ENCODE measurements around the gene METTL25.

Gene METTL25

GRCh38 chr12:82517808-82518207 is 159.5 kb downstream of the METTL25 start:
- FAIRE-seq, result no peak

GRCh38 chr12:82519510-82519909 is 161.2 kb downstream of the METTL25 start:
- DNase-seq (ENCODE audit: extremely low spot score, insufficient read length, low read depth) (no peak), FAIRE-seq (no peak)

More at GRCh38 chr12:82517808-82518207, 159.5 kb downstream of the METTL25 start:
- DNase-seq (ENCODE audit: extremely low spot score, insufficient read length, low read depth), result no peak

DNA sequence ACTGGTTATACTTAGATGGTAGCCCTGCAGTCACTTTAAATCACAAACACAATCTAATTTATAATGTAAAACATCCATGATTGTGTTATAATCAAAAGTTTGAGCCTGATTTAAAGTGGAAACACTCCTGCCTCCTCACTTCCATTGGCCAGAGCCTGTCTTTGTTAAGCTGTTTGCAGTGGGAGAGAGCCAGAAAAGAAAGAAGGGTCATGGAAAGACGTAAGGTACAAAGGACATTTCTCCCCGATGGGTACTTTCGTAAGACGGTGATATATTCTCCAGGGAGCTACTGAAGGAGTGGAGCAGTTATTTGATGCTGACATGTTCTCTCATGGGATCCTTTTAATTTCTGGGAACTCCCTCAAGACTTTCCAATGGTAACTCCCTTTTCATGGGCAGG is 164.0 kb downstream of the METTL25 start:
- no peak for FAIRE-seq
- DNase-seq (ENCODE audit: extremely low spot score, insufficient read length, low read depth), result no peak

GRCh38 chr12:82522762-82523161 is 164.4 kb downstream of the METTL25 start:
- no peak for DNase-seq (ENCODE audit: extremely low spot score, insufficient read length, low read depth)
- no peak for FAIRE-seq

- FAIRE-seq (peak; percentile 72), DNase-seq (ENCODE audit: extremely low spot score, insufficient read length, low read depth) (no peak)
These were observed 165.7 kb downstream of the METTL25 start for GRCh38 chr12:82523996-82524395.

GRCh38 chr12:82524641-82525040 is 166.3 kb downstream of the METTL25 start:
- FAIRE-seq, result peak; percentile 9
- no peak for DNase-seq (ENCODE audit: extremely low spot score, insufficient read length, low read depth)

GRCh38 chr12:82525616-82526015 is 167.3 kb downstream of the METTL25 start:
- FAIRE-seq (no peak), DNase-seq (ENCODE audit: extremely low spot score, insufficient read length, low read depth) (no peak)

- DNase-seq (ENCODE audit: extremely low spot score, insufficient read length, low read depth) (peak; percentile 22), FAIRE-seq (peak; percentile 90)
These were observed 168.9 kb downstream of the METTL25 start for GRCh38 chr12:82527165-82527780.

Data from GM18507 (cell line).